Ascending aorta (tissue), 2 donors: ENCODE data around the gene CEBPZOS. TPM values are rescaled to one million over a fixed set of nuclear protein-coding genes. Genes with fewer than 3 reads are reported as not detected.
"Not testable (repeated sequence)": the region's sequence is repeated elsewhere in the genome, so short reads cannot be mapped to it uniquely, and the experiment has no call there.

Experiments
- DNase-seq, 2 donors: peaks; one replicate each; pipeline ENCODE4 v3.0.0-alpha.2; 2019; ENCODE audit warnings: low spot score in 2 of 2
- H3K27ac ChIP-seq, 2 donors: fragments of 200-600 bp; sonication (generic); one replicate each; pipeline ENCODE4 v1.5.1; 2016 to 2017; ENCODE audit warnings: mild to moderate bottlenecking in 1 of 2
- H3K27me3 ChIP-seq: fragments of 200-600 bp; sonication (generic); one replicate; pipeline ENCODE4 v1.5.1; 2017
- H3K36me3 ChIP-seq, 2 donors: fragments of 200-600 bp; sonication (generic); one replicate each; pipeline ENCODE4 v1.5.1; 2016
- H3K4me1 ChIP-seq, 2 donors: fragments of 200-600 bp; sonication (generic); one replicate each; pipeline ENCODE4 v1.5.1; 2016 to 2017; ENCODE audit warnings: mild to moderate bottlenecking in 1 of 2
- H3K4me3 ChIP-seq, 2 donors: fragments of 200-600 bp; sonication (generic); one replicate each; pipeline ENCODE4 v1.5.1; 2016 to 2017; ENCODE audit warnings: mild to moderate bottlenecking in 1 of 2
- H3K9me3 ChIP-seq, 2 donors: fragments of 200-600 bp; sonication (generic); one replicate each; pipeline ENCODE4 v1.5.1; 2016
- CTCF ChIP-seq, 3 experiments: fragments of 200-600 bp in 2 of 3; fragments of 450-650 bp in 1 of 3; sonication (generic) in 2 of 3; IDR thresholded peaks; one replicate each; pipeline ENCODE4 v1.5.1; 2016 to 2019; ENCODE audit warnings: antibody characterized with exemption in 3 of 3, mild to moderate bottlenecking in 1 of 3, moderate library complexity in 1 of 3
- intact Hi-C: fragments of 100-400 bp; cut with DNase I; formaldehyde crosslinking; loops from one replicate; pipeline ENCODE4 v1.15.1; 2023
- total RNA-seq: library from RNA; depleted of rRNA; stranded (reverse); fragments of >200 nt; gene quantifications from one replicate; pipeline ENCODE4 v1.1.0, GENCODE V29; 2016

CEBPZOS gene
- total RNA-seq, 1 donor from 2014 or later: 2.9 TPM

GRCh38 chr2:37215250-37215649 is 19.0 kb downstream of the CEBPZOS start:
- peaks cover 59 to 77% of the 10 kb centered on the region in 2 donors for H3K36me3 ChIP-seq

GRCh38 chr2:37219046-37219445 is 22.8 kb downstream of the CEBPZOS start:
- Histone ChIP-seq H3K4me3 (no peak overlapping the region), H3K27ac (no peak overlapping the region), H3K36me3 (peaks cover 48 to 74% of the 10 kb centered on the region in 2 donors), H3K9me3 (no peaks in the 10 kb centered on the region), H3K27me3 (no peaks in the 10 kb centered on the region), H3K4me1 (no peaks in the 10 kb centered on the region)
- intact Hi-C loops: no loop called here
- no peak for TF ChIP-seq CTCF (IDR thresholded peaks at IDR 0.05)
- DNase-seq: no peak

More at GRCh38 chr2:37215250-37215649, 19.0 kb downstream of the CEBPZOS start:
- Histone ChIP-seq H3K4me1 (no peaks in the 10 kb centered on the region), H3K27me3 (no peaks in the 10 kb centered on the region), H3K4me3 (no peak overlapping the region), H3K9me3 (peaks cover 0 to 9% of the 10 kb centered on the region in 2 donors), H3K27ac (peak overlapping the region in 1 of 2 donors; percentile 37)
- intact Hi-C loops: no loop called here
- no peak for TF ChIP-seq CTCF (IDR thresholded peaks at IDR 0.05)
- DNase-seq: no peak

GRCh38 chr2:37223131-37223530 is 26.8 kb downstream of the CEBPZOS start:
- H3K36me3 ChIP-seq: peaks cover 38 to 52% of the 10 kb centered on the region in 2 donors
- TF ChIP-seq CTCF (IDR thresholded peaks at IDR 0.05): no peak
- H3K9me3 ChIP-seq: no peaks in the 10 kb centered on the region
- intact Hi-C loops: no loop called here
- no peak overlapping the region for H3K27ac ChIP-seq
- peaks cover 0 to 4% of the 10 kb centered on the region in 2 donors for H3K4me1 ChIP-seq
- no peaks in the 10 kb centered on the region for H3K27me3 ChIP-seq
- no peak for DNase-seq
- no peak overlapping the region for H3K4me3 ChIP-seq

- H3K36me3 ChIP-seq: peaks cover 31 to 49% of the 10 kb centered on the region in 2 donors
- no peak overlapping the region for H3K27ac ChIP-seq
- peaks cover 0 to 4% of the 10 kb centered on the region in 2 donors for H3K4me1 ChIP-seq
- no peak for TF ChIP-seq CTCF (IDR thresholded peaks at IDR 0.05)
- intact Hi-C loops: no loop called here
- H3K9me3 ChIP-seq: no peaks in the 10 kb centered on the region
- H3K27me3 ChIP-seq: no peaks in the 10 kb centered on the region
- DNase-seq: no peak
- no peak overlapping the region for H3K4me3 ChIP-seq
These were observed 27.8 kb downstream of the CEBPZOS start for GRCh38 chr2:37224063-37224462.

- H3K27me3 ChIP-seq, H3K27ac ChIP-seq, H3K9me3 ChIP-seq, H3K4me3 ChIP-seq, DNase-seq, intact Hi-C loops: not testable (repeated sequence)
- H3K36me3 ChIP-seq: peaks cover 31 to 46% of the 10 kb centered on the region in 2 donors
- peaks cover 0 to 12% of the 10 kb centered on the region in 2 donors for H3K4me1 ChIP-seq
These were observed 28.8 kb downstream of the CEBPZOS start for GRCh38 chr2:37225129-37225528.

- Histone ChIP-seq H3K9me3 (no peaks in the 10 kb centered on the region), H3K27ac (no peak overlapping the region), H3K27me3 (no peaks in the 10 kb centered on the region), H3K4me3 (no peak overlapping the region), H3K4me1 (peaks cover 0 to 16% of the 10 kb centered on the region in 2 donors), H3K36me3 (peaks cover 17 to 28% of the 10 kb centered on the region in 2 donors)
- TF ChIP-seq CTCF (IDR thresholded peaks at IDR 0.05): no peak
- intact Hi-C loops: no loop called here
- DNase-seq: no peak
These were observed 30.6 kb downstream of the CEBPZOS start for GRCh38 chr2:37226863-37227262.
